22Rv1 (cell line): ENCODE results near the gene SLC48A1.
A peak's percentile ranks its signal among the peaks of the same experiment; 100 is the strongest.

Source experiments
- CTCF ChIP-seq: fragments of 450-650 bp; IDR thresholded peaks from 2 replicates; pipeline ENCODE4 v1.5.1; 2017; ENCODE audit warnings: mild to moderate bottlenecking
- ZFX ChIP-seq: fragments of 450-650 bp; IDR thresholded peaks from 2 replicates; pipeline ENCODE4 v1.6.1; 2017; ENCODE audit warnings: antibody characterized with exemption, borderline replicate concordance

DNA sequence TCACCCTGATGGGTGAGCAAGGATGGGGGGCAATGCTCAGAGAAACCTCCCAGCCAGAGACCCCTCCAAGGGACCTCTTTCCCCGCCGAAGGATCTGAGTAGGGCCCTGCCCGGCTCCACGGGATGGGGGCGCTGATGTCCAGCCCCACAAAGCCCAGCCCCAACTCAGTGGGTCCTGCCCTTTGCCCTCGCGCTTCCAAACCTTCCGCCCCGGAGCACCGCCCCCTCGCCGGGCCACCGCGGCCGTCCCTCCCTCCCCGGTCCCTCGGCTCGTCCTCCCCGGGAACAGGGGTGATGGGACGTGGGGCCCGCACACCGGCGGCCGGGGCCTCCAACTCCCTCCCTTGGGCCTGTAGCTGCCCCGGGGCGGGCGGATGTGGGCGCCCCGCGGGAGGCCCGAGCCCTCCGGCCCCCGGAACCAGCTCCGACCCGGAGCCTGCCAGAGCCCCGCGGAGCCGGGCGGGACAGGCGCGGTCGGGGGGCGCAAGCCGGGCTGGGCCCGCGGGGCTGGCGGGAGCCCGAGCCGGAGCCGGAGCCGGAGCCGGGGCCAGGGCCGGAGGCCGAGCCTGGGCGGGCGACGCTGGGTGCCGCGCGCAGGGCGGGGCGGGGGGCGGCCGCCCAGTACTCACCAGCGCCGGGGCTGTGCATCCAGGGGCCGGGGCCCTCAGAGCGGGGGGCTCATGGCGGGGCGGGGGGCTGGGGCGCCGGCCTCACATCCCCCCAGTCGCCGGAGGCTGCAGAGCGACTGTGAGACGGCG, 46.3 kb downstream of the SLC48A1 start:
- TF ChIP-seq ZFX (no peak), CTCF (peak; percentile 18; the same call in 1 of the 2 replicates)
